ENCODE data around the gene FOXI3.
"Not testable (repeated sequence)": the region's sequence is repeated elsewhere in the genome, so short reads cannot be mapped to it uniquely, and the experiment has no call there.

FOXI3 gene

DNA sequence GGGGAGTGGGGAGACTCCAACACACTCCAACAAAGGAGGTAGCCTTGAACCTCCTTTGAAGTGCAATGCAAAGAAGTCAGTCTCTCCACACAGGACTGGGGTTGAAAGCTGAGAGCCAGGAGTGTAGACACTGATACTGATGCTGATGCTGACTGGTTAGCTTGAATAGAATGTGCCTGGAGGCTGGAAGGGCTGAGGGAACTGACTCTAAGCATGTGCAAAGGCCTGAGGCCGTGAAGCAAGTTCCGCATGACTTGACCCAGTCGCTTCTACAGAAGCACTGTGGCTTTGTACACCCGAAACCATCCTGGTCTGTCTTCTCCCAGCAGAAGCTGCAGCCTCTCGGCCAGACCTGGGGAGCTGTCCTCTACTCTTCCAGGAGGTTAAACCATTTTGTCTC lies 10.4 kb downstream of the FOXI3 start:
- DNase-seq (ENCODE audit: low read depth): no peak

DNA sequence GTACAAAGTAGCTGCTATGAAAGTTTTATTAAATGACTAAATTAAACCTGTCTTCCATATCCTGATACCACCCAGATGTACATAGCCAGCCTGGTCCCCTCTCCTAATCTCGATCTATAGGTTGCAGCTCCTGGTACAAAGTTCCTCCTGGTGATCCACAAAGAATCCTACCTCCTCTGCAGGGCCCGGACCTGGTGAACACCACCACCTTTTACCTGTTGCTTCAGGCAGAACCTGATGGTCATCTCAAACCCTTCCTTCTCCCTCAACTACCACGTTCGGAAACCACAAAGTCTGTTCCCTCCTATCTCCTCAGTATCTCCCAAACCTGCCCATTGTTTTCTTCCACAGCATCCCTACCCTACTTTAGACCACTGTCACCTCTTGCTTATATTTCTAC lies 15.5 kb downstream of the FOXI3 start:
- DNase-seq (ENCODE audit: low read depth): no peak

DNA sequence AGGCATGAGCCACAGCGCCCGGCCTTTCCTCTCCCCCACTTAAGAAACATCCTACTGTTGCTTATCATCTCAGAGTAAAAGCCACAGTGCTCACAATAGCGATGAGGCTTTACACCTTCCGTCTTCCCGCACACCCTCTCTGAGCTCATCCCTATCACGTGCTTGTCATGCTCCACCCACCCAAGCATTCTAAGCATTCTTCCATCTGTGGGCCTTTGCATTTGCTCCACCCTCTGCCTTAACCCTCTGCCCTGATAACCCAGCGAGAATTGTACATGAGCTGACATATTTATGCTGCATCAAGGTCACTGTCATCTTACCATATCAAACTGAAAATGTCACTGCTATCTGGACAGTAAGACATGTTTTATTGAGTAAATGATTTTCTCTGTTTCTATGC lies 22.6 kb downstream of the FOXI3 start:
- DNase-seq (ENCODE audit: low read depth): no peak

DNA sequence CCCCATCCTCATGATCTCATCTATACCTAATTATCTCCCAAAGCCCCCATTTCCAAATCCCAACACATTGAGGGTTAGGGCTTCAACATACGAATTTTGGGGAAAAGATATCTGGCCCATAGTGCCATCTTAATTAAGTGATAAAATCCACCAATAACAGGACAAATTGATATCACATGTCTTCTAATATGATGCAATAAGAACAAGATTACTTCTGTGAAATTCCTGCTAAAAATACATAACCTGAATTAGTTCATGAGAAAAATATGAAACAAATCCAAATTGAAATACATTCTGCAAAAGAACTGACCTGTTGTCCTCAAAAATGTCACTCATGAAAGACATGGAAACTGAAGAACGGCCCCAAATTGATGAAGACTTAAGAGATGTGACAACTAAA lies 28.8 kb downstream of the FOXI3 start:
- no peak for DNase-seq (ENCODE audit: low read depth)

DNA sequence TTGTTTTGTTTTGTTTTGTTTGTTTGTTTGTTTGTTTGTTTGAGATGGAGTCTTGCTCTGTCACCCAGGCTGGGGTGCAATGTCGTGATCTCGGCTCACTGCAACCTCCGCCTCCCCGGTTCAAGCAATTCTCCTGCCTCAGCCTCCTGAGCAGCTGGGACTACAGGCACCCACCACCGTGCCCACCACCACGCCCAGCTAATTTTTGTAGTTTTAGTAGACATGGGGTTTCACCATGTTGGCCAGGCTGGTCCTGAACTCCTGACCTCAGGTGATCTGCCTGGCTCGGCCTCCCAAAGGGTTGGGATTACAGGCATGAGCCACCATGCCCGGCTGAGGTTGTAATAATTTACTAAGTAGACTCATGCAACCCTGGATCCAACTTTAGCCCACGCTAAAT lies 33.4 kb downstream of the FOXI3 start:
- not testable (repeated sequence) for DNase-seq (ENCODE audit: low read depth)

DNA sequence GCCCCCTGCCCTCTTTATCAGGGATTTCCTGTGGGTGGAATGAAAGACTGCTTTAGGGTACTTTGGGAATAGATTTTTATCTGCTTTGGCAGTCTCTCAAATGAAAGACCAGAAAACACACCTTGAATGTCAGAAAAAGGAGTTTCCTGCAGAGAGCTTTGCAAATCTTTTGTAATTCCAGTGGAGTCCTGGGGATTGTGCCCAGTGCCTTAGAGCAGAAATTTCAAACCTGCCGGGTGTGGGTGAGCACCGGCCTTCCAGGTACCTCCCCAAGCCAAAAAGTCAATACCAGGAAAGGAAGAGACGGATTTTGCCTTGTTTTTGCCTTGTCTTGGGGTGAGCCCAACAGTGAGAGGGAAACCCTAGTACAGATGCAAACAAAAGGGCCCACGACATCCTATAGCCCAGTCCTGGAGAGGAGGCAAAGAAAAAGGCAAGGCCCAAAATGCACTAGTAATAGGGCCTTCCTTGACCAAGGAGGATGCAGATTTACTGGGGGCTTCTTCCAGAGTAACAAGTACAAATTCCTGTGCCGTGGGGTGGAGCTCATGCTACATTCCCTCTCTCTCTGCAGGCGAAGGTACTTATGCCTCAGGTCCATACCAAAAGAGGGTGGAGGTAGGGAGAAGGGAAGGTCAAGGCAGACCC lies 36.4 kb downstream of the FOXI3 start:
- no peak for DNase-seq (ENCODE audit: low read depth)

DNA sequence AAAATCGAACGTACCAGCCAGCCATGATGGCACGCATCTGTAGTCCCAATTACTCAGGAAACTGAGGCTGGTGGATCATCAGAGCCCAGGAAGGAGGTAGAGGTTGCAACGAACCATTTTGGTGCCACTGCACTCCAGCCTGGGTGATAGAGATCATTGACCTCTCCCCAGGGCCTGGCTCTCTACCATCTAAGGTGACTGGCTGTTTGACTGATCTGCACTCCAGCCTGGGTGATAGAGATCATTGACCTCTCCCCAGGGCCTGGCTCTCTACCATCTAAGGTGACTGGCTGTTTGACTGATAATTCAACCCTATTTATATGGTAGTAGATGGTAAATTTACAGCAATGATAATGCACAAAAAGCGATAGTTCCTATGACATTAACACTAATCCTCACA lies 43.6 kb downstream of the FOXI3 start:
- not testable (repeated sequence) for DNase-seq (ENCODE audit: low read depth)

DNA sequence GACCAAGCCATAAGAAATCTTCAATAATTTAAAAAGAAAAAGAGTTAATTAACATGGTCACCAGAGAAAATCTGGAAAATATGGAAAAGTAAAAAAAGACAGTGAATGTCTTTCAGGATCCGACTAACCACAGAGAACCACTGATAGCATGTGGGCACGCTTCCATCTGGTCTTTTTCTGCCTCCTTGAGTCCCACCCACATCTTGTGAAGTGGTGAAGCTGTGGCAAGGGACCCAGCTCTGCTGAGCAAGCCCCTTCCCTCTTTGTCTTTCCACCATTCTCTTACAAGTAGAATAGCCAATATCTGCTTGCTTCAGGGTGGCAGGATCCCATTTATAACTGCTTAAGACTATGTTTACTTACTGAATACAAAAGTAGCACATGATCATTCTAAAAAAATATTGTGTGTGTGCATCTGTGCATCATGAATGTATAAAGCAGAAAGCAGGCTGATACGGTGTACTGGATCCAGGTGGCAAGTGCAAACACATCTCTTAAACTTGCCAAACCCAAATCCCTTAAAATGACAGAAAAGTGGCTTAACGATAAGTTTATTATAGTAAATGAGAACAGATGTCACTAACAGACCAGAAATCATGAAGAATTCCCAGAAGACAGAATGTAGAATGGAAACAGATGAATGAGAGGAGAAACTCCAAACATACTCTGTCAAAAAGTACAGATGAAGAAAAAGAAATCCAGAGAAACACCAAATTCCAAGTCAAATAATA lies 52.3 kb downstream of the FOXI3 start:
- no peak for DNase-seq (ENCODE audit: low read depth)

DNA sequence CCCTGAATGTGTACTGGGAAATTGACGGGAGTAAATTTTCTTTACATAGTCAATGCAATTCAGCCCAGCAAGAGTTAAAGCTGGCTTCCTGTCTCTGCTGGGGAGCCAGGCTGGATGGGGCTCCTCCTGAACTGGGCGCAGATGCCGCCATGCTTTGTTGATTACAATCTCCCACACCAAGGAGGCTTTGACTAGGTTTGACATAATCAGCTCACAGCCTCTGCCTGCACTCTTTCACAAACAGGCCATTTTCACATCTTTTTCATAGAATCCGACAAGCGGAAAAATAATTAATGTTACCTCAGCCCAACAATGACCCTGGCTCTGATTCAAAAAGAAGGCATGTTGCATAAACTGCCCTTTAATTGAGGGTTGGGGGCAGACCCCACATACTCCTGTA lies 54.3 kb downstream of the FOXI3 start:
- DNase-seq (ENCODE audit: low read depth): no peak

All from stimulated activated CD8-positive, alpha-beta memory T cell treated with anti-CD3 and anti-CD28 coated beads, Interleukin-12 subunit alpha, Interleukin-12 subunit beta, amount 100 ng/mL, for 4 hours (primary cell).